Measurements from ENCODE around the gene RBBP8NL.

Gene RBBP8NL

DNA sequence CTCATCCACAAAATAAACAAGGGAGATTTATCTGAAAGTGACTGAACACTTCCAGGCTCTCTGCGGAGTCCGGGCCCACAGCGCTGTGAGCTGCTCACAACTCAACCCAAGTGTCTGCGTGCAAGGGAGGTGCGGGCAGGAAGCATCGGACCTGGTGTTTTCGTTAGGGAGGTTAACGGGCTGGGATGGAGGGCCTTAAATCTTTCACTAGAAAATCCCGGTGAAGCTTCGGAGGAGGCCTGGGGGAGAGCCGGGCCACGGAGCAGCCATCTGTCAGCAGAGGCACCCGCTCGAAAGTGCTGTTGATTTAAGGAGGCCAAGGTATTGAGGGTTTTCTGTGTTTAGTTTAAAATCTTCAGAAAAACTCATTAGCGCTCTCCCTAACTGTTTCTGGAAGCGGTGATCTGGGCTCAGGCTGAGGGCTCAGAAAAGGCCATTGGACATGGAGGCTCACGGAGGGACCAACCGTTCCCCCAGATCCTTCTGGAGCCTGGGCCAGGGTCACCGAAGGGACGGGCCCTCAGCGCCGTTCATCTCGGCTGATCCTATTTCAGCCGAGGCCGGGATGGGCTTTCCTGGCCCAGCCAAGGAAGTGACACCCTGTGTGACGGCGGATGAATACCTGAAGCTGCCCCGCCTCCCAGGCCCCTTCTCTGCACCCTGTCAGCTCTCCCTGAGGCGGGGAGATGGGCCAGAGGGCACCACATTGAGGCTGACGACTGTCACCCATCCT, 27.7 kb upstream of the RBBP8NL start:
- TF ChIP-seq, protein P1, sequence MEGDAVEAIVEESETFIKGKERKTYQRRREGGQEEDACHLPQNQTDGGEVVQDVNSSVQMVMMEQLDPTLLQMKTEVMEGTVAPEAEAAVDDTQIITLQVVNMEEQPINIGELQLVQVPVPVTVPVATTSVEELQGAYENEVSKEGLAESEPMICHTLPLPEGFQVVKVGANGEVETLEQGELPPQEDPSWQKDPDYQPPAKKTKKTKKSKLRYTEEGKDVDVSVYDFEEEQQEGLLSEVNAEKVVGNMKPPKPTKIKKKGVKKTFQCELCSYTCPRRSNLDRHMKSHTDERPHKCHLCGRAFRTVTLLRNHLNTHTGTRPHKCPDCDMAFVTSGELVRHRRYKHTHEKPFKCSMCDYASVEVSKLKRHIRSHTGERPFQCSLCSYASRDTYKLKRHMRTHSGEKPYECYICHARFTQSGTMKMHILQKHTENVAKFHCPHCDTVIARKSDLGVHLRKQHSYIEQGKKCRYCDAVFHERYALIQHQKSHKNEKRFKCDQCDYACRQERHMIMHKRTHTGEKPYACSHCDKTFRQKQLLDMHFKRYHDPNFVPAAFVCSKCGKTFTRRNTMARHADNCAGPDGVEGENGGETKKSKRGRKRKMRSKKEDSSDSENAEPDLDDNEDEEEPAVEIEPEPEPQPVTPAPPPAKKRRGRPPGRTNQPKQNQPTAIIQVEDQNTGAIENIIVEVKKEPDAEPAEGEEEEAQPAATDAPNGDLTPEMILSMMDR (IDR thresholded peaks at IDR 0.05; ENCODE audit: insufficient read depth, missing control alignments) = no peak
- DNase-seq (ENCODE audit: insufficient read length, low spot score) (no peak), FAIRE-seq (no peak)

DNA sequence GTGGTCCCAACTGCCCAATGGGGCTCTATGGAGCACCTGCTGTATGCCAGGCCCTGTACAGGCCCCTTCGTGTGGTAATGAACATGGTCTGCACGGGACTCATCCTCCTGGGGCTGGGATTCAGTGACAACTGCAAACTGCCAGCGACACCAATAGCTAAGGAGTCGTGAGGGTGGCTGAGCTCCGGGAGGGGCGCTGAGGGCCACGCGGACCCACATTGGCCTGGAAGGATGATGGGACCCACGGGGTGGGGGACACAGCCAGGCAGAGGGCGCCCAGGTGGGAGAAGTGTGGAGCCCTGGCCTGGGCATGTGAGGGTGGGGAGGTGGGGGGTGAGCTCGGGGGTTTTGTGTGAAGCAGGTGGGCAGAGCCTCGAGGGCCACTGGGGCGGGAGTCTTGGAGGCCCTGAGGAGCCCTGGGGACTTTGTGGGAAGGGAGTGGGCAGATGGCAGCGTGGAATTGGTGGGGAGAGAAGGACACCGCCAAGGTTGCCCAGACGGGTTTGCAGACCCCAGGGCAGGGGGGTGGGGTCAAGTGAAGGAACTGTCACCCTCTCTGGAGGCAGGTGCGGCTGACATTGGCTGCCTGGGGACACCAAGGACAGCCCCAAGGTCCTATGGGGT, 26.0 kb upstream of the RBBP8NL start:
- no peak for FAIRE-seq
- DNase-seq (ENCODE audit: insufficient read length, low spot score) = no peak
- TF ChIP-seq, protein P1 (IDR thresholded peaks at IDR 0.05; ENCODE audit: insufficient read depth, missing control alignments) = no peak

DNA sequence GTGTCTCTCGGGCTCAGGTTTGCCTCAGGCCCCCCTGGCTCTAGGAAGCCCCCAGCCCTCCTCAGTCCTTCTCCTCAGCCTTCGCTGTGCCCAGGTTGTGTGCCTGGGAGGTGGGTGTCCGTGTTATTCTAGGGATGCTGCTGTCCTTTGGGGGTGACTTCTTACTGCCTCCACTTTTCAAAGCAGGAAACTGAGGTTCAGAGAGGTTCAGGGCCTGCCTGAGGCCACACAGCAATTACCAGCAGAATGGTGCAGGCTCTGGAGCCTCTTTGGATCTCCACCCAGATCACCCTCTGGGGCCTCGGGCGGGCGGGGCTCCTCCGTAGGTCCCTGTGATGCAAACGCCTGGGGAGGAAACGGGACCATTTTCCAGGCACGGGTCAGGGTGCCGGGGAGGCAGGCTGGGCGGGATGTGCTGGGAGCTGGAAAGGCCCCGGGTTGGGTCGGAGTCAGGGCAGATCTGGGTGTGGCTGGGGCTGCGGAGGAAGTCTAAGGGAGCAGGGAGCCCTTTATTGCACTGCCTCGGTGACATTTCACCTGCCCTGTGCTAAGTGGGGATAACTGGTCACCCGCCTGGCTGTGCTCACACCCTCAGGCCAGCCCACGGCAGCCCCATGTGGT, 25.2 kb upstream of the RBBP8NL start:
- DNase-seq (ENCODE audit: insufficient read length, low spot score) (no peak), FAIRE-seq (no peak)
- TF ChIP-seq, protein P1 (IDR thresholded peaks at IDR 0.05; ENCODE audit: insufficient read depth, missing control alignments) = no peak

DNA sequence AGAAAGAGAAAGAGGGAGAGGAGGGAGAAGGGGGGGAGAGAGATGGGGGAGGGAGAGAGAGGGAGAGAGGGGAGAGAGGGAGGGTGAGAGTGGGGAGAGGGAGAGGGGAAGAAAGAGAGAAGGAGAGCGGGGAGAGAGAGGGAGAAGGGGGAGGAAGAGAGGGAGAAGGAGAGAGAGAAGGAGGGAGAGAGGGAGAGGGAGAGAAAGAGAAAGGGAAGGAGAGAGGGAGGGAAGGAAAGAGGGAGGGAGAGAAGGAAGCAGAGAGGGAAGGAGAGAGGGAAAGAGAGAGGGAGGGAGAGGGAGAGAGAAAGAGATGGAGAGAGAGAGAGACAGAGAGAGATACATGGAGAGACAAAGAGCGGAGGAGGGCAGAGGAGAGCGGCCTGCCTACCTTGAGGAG, 24.6 kb upstream of the RBBP8NL start:
- no peak for FAIRE-seq
- TF ChIP-seq, protein P1 (IDR thresholded peaks at IDR 0.05; ENCODE audit: insufficient read depth, missing control alignments) = no peak
- DNase-seq (ENCODE audit: insufficient read length, low spot score) = no peak

DNA sequence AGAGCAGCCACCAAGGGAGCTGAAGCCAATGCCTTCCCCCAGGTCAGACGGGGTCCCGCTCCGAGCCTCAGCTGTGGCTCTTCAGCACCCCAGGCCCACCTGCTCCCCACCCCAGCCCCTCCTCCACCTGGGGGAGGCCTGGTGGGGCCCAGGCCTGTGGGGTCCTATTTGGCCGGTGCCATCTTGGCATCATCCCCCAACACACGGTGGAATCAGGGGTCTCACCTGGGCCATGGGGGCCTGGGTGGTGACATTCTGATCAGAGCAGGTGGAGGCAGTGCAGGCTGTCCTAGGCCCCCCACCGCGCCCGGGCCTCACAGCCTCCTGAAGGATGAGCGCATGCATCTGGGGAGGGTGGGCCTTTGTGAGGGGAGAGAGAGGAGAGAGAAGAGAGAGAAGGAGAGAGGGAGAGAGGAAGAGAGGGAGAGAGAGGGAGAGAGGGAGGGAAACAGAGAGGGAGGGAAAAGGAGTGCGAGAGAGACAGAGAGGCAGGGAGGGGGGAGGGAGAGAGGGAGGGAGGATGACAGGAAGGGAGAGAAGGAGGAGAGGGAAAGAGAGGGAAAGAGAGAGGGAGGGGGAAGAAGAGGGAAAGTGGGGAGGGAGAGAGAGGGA, 23.9 kb upstream of the RBBP8NL start:
- no peak for FAIRE-seq
- TF ChIP-seq, protein P1 (IDR thresholded peaks at IDR 0.05; ENCODE audit: insufficient read depth, missing control alignments) = no peak
- DNase-seq (ENCODE audit: insufficient read length, low spot score) = no peak

DNA sequence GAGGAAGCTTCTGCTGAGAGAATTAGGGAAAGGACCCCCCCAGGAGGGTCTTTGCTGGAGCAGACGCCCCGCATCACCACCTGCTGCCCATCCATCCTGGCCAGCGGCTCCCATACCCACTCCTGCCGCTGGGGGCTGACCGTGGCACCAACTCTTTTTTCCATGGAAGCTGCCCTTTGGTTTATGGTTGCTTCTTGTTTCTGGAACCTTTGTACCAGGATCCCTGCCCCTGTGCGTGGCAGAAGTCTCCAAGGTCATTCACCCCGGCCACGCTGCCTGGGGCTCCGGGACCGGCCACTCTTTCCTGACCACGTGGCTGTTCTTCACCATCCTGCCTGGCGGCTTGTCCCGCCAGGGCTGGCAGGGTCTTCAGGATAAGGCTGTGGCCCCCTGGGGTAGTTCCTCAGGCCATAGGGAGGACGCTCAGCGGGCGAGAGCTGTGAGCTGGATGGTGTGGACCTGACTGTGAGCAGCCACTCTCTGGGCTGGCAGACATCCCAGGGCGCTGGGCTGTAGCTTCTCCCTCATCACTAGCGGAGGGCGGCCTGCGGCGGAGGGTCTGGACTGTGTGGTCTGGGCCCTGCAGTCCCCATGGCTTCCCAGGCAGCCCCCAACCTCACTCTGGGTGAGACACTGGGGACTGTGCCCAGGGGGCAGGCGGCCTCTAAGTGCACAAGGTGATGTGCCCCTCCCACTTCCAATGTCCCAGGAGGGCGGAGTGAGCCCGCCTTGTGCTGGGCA, 22.8 kb upstream of the RBBP8NL start:
- FAIRE-seq (no peak), DNase-seq (ENCODE audit: insufficient read length, low spot score) (no peak)
- TF ChIP-seq, protein P1 (IDR thresholded peaks at IDR 0.05; ENCODE audit: insufficient read depth, missing control alignments) = no peak
